A172 (cell line): ENCODE data around the gene CEMIP. TPM values are rescaled to one million over a fixed set of nuclear protein-coding genes. Genes with fewer than 3 reads are reported as not detected.
A peak's percentile ranks its signal among the peaks of the same experiment; 100 is the strongest.

ENCODE experiments used
- DNase-seq: peaks from one replicate; pipeline ENCODE4 v3.0.0-alpha.2; 2015; ENCODE audit warnings: low spot score
- total RNA-seq: library from RNA; depleted of rRNA; stranded (reverse); fragments of >200 nt; shearing (Covaris generic); gene quantifications from 2 replicates; pipeline ENCODE4 v1.2.3, GENCODE V29; 2014; rRNA removed

CEMIP gene
- total RNA-seq = 7.3 and 18.1 TPM in 2 replicates

GRCh38 chr15:80778964-80779657 is at the start of gene CEMIP:
CEMIP (plus strand) TSS chr15:80779370; CDS start chr15:80873880, 94,510 bp downstream.
- peak; percentile 26 for DNase-seq

GRCh38 chr15:80730387-80730786 is 48.8 kb upstream of the CEMIP start:
- DNase-seq = no peak

- no peak for DNase-seq
These were observed 48.2 kb upstream of the CEMIP start for GRCh38 chr15:80730926-80731325.

GRCh38 chr15:80732167-80732566 is 47.0 kb upstream of the CEMIP start:
- no peak for DNase-seq

GRCh38 chr15:80732818-80733217 is 46.4 kb upstream of the CEMIP start:
- DNase-seq = no peak

- no peak for DNase-seq
These were observed 45.7 kb upstream of the CEMIP start for GRCh38 chr15:80733460-80733859.

GRCh38 chr15:80735344-80735743 is 43.8 kb upstream of the CEMIP start:
- no peak for DNase-seq

- DNase-seq = no peak
These were observed 42.6 kb upstream of the CEMIP start for GRCh38 chr15:80736560-80736959.

- no peak for DNase-seq
These were observed 39.3 kb upstream of the CEMIP start for GRCh38 chr15:80739919-80740318.

- DNase-seq = no peak
These were observed 37.1 kb upstream of the CEMIP start for GRCh38 chr15:80742081-80742480.

- DNase-seq = no peak
These were observed 35.9 kb upstream of the CEMIP start for GRCh38 chr15:80743189-80743833.

GRCh38 chr15:80744415-80744814 is 34.8 kb upstream of the CEMIP start:
- no peak for DNase-seq

- peak; percentile 11 for DNase-seq
These were observed 34.3 kb upstream of the CEMIP start for GRCh38 chr15:80744826-80745225.

- no peak for DNase-seq
These were observed 33.3 kb upstream of the CEMIP start for GRCh38 chr15:80745888-80746287.

GRCh38 chr15:80747317-80748053 is 31.7 kb upstream of the CEMIP start:
- no peak for DNase-seq

GRCh38 chr15:80749589-80749988 is 29.6 kb upstream of the CEMIP start:
- no peak for DNase-seq

- DNase-seq = no peak
These were observed 28.6 kb upstream of the CEMIP start for GRCh38 chr15:80750575-80750974.

- no peak for DNase-seq
These were observed 27.0 kb upstream of the CEMIP start for GRCh38 chr15:80752204-80752603.

GRCh38 chr15:80753161-80753560 is 26.0 kb upstream of the CEMIP start:
- no peak for DNase-seq

GRCh38 chr15:80754014-80754413 is 25.2 kb upstream of the CEMIP start:
- no peak for DNase-seq

GRCh38 chr15:80755885-80756284 is 23.3 kb upstream of the CEMIP start:
- DNase-seq = no peak

GRCh38 chr15:80758130-80758745 is 20.9 kb upstream of the CEMIP start:
- DNase-seq = no peak
